ENCODE results near the gene CACNB2. TPM values are rescaled to one million over a fixed set of nuclear protein-coding genes. Genes with fewer than 3 reads are reported as not detected.

CACNB2 gene
- total RNA-seq, 4 donors from 2014 or later, result 1.6 to 13.8 (median 5.0) TPM

DNA sequence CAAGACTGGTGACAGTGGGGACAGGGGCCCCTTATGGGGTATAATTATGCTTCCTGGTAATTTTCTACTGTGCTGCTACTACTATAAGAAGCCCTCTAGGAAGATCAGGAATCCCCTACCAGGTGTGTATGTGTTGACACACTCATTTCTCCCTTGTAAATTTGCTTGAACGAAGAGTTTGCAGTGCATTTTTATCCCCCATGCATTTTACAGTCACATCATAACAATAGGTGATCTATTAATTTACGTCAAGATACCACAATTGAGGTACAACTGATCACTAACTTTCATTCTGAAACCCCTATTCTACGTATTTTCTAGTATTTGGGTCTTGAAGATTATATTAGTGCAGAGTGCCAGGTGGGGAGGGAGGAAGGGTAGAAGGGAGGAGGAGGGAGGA is 258.9 kb downstream of the CACNB2 start:
- H3K27me3 ChIP-seq, result no peaks in the 10 kb centered on the region
- TF ChIP-seq POLR2A (IDR thresholded peaks at IDR 0.05), result no peak
- no peak for TF ChIP-seq EP300 (IDR thresholded peaks at IDR 0.05)
- TF ChIP-seq, protein P1, sequence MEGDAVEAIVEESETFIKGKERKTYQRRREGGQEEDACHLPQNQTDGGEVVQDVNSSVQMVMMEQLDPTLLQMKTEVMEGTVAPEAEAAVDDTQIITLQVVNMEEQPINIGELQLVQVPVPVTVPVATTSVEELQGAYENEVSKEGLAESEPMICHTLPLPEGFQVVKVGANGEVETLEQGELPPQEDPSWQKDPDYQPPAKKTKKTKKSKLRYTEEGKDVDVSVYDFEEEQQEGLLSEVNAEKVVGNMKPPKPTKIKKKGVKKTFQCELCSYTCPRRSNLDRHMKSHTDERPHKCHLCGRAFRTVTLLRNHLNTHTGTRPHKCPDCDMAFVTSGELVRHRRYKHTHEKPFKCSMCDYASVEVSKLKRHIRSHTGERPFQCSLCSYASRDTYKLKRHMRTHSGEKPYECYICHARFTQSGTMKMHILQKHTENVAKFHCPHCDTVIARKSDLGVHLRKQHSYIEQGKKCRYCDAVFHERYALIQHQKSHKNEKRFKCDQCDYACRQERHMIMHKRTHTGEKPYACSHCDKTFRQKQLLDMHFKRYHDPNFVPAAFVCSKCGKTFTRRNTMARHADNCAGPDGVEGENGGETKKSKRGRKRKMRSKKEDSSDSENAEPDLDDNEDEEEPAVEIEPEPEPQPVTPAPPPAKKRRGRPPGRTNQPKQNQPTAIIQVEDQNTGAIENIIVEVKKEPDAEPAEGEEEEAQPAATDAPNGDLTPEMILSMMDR (IDR thresholded peaks at IDR 0.05), result no peak
- no peaks in the 10 kb centered on the region for H3K36me3 ChIP-seq
- H3K4me3 ChIP-seq, result no peak overlapping the region
- no peaks in the 10 kb centered on the region for H3K9me3 ChIP-seq
- H3K27ac ChIP-seq, result no peak overlapping the region
- H3K4me1 ChIP-seq, result peaks cover 0 to 12% (median 0%) of the 10 kb centered on the region in 4 donors
- 96% methylated on average over 3 of the region's 3 CpGs for WGBS, 2 donors
- DNase-seq (ENCODE audit: low spot score in 2 of 2), result no peak

DNA sequence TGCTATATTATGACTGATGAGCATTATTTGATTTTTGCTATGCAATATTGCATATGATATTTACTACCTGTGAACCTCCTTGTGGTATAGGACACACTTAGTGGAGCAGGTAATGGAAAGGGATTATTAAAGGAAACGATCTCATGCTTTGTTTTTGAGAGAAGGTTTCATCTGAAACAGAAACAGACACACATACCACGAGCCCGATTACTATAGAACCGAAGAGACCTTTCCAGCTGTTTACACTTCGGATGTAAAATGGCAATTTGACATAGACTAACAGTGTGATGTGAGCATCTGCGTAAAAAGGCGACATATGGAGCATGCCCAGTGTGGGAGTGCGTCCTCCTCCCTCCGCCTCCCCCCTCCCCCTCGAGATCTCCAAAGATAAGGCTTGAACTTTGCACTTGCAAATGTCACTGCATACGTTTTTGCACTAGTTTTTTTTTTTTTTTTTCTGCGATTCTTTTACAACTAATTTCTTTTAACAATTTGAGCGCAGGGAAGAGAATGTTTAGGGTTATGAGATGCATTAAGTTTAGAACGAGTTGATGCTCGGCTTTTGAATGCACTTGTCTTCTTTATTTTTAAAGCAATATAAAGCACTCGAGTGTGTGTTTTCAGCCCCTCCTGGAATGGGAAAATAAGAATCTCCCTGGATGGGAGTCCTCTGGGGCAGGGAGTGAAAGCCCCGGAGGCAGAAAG is 260.1 kb downstream of the CACNB2 start:
- Histone ChIP-seq H3K27me3 (no peaks in the 10 kb centered on the region), H3K4me3 (peak overlapping the region in 2 of 4 donors; percentile 20 to 22), H3K4me1 (peaks cover 0 to 12% (median 0%) of the 10 kb centered on the region in 4 donors), H3K36me3 (no peaks in the 10 kb centered on the region), H3K27ac (peak overlapping the region in 1 of 4 donors; percentile 20), H3K9me3 (no peaks in the 10 kb centered on the region)
- DNase-seq (ENCODE audit: low spot score in 2 of 2), result no peak
- WGBS, 2 donors, result 2 to 8% methylated on average over 17 of the region's 17 CpGs
- TF ChIP-seq POLR2A (IDR thresholded peaks at IDR 0.05) (no peak), EP300 (IDR thresholded peaks at IDR 0.05) (no peak)
- TF ChIP-seq, protein P1 (IDR thresholded peaks at IDR 0.05), result no peak

DNA sequence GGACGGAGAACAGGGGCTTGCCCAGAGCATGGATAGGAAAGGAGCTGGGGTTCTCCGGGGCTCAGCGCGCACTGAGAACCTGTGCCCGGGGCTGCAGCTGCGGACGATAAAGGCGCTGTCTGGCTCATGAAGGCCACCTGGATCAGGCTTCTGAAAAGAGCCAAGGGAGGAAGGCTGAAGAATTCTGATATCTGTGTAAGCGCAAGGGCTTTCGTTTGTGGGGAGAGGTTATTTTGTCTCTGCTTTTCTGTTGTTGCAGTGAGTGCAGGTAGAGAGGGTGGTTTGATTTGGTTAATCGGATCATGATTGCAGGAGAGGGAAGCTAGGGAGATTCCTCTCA is 260.7 kb downstream of the CACNB2 start:
- DNase-seq (ENCODE audit: low spot score in 2 of 2), result no peak
- H3K4me1 ChIP-seq, result peaks cover 0 to 12% (median 0%) of the 10 kb centered on the region in 4 donors
- peak overlapping the region in 1 of 4 donors; percentile 20 for H3K27ac ChIP-seq
- H3K9me3 ChIP-seq, result no peaks in the 10 kb centered on the region
- TF ChIP-seq EP300 (IDR thresholded peaks at IDR 0.05), result no peak
- TF ChIP-seq, protein P1 (IDR thresholded peaks at IDR 0.05), result no peak
- TF ChIP-seq POLR2A (IDR thresholded peaks at IDR 0.05), result no peak
- 9 to 16% methylated on average over 11 of the region's 11 CpGs for WGBS, 2 donors
- no peaks in the 10 kb centered on the region for H3K27me3 ChIP-seq
- no peaks in the 10 kb centered on the region for H3K36me3 ChIP-seq
- peak overlapping the region in 2 of 4 donors; percentile 20 to 22 for H3K4me3 ChIP-seq

DNA sequence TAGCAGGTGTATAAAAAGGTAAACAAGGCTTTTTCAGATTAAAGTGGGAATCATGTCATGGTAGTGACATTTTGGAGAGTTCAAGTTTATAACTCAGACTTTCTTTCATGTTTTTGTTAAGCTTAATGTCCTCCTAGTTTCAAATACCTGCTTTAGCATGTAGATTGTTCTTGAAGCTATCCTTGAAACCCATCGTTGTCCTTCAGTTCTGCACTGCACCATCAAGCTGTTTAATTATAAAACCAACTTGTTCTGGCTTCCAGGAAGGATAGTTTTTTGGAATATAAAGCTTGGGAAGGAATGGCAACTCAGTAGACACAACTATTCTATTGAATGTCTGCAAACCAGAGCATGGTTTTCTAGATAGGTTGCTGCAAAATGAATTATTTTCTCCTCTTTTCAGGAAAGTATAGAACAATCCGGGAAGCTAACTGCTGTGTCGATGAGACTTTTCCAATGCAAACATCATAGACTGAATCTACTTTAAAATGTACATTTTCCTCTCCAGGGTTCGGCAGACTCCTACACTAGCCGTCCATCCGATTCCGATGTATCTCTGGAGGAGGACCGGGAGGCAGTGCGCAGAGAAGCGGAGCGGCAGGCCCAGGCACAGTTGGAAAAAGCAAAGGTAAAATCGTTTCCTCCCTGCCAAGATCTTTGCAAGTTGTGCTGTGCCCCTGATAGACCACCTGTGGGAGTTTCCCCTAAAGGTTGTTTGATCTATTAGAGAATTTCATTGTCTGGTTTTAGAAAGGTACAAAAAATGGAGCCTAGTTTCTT is 261.4 kb downstream of the CACNB2 start:
- WGBS, 2 donors, result 92 to 93% methylated on average over 12 of the region's 12 CpGs

More for the DNA sequence above, 261.4 kb downstream of the CACNB2 start:
- H3K36me3 ChIP-seq, result no peaks in the 10 kb centered on the region
- H3K9me3 ChIP-seq, result no peaks in the 10 kb centered on the region
- peak overlapping the region in 1 of 4 donors; percentile 20 for H3K4me3 ChIP-seq
- no peak for DNase-seq (ENCODE audit: low spot score in 2 of 2)
- H3K27ac ChIP-seq, result no peak overlapping the region
- H3K4me1 ChIP-seq, result peaks cover 0 to 12% (median 0%) of the 10 kb centered on the region in 4 donors
- TF ChIP-seq POLR2A (IDR thresholded peaks at IDR 0.05) (no peak), EP300 (IDR thresholded peaks at IDR 0.05) (no peak)
- TF ChIP-seq, protein P1 (IDR thresholded peaks at IDR 0.05), result no peak
- H3K27me3 ChIP-seq, result no peaks in the 10 kb centered on the region

Measured in tibial nerve (tissue), 4 donors.